GM12872 (cell line): ENCODE measurements around the gene GNG7.

ENCODE experiments used
- TF ChIP-seq, protein P1 (sequence below): IDR thresholded peaks from 3 replicates; pipeline ENCODE4 v1.5.1; 2011; ENCODE audit warnings: low read depth, mild to moderate bottlenecking, low read length, moderate library complexity; ENCODE audit not compliant: insufficient read depth

Gene GNG7

DNA sequence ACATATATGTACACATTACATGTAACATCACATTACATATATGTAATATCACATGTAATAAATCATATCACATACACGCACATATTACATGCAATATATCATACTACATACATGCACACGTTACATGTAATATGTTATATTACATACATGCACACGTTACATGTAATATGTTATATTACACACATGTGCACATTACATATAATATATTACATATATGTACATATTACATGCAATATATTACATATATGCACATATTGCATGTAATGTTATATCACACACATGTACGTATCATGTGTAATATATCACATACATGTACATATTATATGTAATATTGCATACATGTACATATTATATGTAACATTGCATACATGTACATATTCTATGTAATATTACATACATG, 149.0 kb downstream of the GNG7 start:
- TF ChIP-seq, protein P1, sequence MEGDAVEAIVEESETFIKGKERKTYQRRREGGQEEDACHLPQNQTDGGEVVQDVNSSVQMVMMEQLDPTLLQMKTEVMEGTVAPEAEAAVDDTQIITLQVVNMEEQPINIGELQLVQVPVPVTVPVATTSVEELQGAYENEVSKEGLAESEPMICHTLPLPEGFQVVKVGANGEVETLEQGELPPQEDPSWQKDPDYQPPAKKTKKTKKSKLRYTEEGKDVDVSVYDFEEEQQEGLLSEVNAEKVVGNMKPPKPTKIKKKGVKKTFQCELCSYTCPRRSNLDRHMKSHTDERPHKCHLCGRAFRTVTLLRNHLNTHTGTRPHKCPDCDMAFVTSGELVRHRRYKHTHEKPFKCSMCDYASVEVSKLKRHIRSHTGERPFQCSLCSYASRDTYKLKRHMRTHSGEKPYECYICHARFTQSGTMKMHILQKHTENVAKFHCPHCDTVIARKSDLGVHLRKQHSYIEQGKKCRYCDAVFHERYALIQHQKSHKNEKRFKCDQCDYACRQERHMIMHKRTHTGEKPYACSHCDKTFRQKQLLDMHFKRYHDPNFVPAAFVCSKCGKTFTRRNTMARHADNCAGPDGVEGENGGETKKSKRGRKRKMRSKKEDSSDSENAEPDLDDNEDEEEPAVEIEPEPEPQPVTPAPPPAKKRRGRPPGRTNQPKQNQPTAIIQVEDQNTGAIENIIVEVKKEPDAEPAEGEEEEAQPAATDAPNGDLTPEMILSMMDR = no peak

DNA sequence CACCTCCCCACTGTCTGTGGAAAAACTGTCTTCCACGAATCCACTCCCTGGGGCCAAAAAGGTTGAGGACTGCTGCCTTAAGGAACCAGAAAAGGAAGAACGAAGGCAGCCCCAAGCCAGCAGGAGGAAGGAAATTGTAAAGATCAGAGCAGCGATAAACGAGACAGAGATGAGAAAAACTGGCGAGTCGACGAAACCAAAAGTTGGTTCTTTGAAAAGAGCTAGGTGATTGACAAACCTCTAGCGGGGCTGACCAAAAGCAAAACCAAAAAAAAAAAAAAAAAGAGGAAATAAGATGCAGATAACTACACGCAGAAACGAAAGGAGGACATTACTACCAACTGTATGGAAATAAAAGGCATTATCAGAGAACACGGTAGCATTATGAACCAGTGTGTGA, 149.6 kb downstream of the GNG7 start:
- TF ChIP-seq, protein P1 = no peak

DNA sequence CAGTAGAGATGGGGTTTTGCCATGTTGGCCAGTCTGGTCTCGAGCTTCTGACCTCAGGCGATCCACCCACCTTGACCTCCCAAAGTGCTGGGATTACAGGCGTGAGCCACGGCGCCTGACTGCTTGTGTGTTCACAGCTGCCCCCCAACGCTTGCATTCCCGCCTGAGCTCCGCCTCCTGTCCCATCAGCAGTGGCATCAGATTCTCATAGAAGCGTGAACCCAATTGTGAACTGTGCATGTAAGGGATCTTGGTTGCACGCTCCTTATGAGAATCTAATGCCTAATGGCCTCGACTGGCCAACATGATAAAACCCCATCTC, 150.7 kb downstream of the GNG7 start:
- TF ChIP-seq, protein P1 = no peak

DNA sequence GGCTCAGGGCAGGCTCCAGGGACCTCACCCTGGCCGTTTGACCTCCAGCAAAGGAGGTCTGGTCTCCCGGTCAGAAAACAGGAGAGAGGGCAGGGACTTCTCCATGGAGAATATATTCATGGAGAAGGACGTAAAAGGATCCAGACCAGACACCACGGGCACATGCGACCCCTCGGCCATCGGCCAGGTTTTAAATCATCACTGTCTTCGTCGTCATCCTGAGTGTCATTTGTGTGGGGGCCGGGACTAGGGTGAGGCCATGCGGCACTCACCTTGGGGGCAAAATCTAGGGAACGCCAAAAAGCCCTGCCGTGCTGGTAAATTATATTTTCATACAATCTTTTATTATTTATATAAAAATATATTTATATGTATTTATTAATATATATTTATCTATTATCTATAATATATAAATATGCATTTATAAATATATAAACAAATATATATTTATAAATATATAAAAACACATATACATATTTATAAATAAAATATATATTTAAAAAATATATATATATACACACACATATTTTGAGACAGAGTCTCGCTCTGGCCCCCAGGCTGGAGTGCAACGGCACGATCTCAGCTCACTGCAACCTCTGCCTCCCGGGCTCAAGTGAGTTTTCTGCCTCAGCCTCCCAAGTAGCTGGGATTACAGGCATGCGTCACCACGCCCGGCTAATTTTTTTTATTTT, 151.2 kb downstream of the GNG7 start:
- TF ChIP-seq, protein P1 = no peak

DNA sequence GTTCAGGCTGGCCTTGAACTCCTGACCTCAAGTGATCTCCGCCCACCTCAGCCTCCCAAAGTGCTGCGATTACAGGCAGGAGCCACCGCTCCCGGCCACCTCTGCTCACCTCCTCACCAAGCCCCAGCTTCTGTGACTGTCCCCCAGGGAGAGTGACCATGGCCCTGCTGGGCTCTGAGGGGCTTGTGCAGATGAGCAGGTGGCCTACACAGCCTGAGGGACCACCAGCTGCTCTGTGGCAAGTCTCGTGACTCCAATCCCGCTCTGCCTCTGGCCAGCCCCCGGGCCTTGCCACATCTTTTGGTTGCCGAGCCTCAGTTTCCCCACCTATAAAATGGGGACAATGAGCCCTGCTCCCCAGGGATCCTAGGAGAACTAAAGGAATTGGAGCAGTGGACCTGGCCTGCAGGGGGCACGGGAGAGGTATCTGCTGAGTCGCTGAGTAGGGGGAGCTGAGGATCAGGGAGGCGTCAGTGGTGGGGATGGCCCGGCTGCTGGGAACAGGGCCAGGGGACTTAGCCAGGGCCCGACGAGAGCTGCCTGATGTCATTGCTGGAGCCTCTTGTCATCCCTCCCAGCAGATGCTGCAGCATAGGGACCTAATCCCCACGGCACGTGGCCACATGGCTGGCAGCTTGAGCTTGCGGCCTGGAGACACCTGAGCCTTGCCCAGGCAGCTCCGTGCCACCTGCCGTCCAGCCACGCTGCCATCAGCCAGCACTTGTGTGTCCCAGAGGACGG, 151.9 kb downstream of the GNG7 start:
- TF ChIP-seq, protein P1 = no peak

DNA sequence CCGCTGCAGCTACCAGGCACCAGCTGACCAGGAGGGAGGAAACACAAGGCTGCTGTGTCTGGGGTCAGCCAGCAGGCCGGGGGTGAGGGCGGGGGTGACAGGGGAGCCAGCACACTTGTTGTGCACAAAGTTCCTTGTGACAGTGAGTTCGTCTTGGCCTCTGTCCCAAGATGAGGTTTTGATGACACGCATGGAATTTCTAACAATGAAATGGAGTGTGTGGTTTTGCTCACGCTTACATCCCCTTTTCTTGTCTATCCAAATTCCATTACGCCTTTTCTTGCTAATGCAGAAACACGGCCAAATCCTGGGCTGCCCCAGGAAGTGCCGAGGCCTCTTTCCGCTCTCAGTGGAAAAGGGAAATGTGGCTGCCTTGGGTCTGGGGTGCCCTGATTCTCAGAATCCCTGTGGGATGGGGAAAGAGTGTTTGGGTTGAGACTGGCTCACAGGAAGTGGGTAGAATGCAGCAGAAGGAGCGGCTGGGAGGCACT, 152.7 kb downstream of the GNG7 start:
- TF ChIP-seq, protein P1 = no peak

DNA sequence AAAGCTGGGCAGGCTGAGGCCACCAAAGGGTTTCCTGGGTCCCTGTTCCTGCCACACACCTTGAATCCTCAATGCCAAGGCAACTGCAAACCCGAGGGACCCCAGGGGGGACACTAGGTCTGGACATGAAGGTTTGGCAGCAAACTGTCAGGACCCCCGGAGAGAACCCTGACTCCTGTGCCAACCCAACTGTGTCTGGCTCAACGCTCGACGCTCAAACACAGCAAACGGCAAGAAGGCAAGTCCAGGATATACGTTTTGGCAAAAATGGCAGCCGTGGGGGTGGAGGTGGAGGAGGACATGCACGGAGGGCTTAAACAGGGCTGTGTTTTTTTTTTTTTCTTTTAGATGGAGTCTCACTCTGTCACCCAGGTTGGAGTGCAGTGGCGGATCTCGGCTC, 153.5 kb downstream of the GNG7 start:
- TF ChIP-seq, protein P1 = no peak
